GM23338 (cell line): ENCODE measurements around the gene ACAP1. TPM values are rescaled to one million over a fixed set of nuclear protein-coding genes. Genes with fewer than 3 reads are reported as not detected.

Experiments used
- CREB1 ChIP-seq: fragments of 250-450 bp; sonication (Bioruptor Pico); IDR thresholded peaks from 2 replicates; pipeline ENCODE4 v1.5.0; 2020; ENCODE audit warnings: low read depth, mild to moderate bottlenecking, moderate library complexity
- EZH2phosphoT487 ChIP-seq: fragments of 200-600 bp; sonication (generic); IDR thresholded peaks from one replicate; pipeline ENCODE4 v1.8.1; 2018; ENCODE audit warnings: antibody characterized with exemption; ENCODE audit not compliant: unreplicated experiment
- NANOG ChIP-seq: IDR thresholded peaks from 2 replicates; pipeline ENCODE4 v1.6.1; 2016; ENCODE audit warnings: antibody characterized with exemption, borderline replicate concordance
- POLR2AphosphoS5 ChIP-seq: IDR thresholded peaks from 2 replicates; pipeline ENCODE4 v1.6.1; 2016; ENCODE audit warnings: antibody characterized with exemption, low read depth
- ZNF114 ChIP-seq: fragments of 250-450 bp; sonication (Bioruptor Pico); IDR thresholded peaks from 2 replicates; pipeline ENCODE4 v1.5.0; 2020; ENCODE audit warnings: mild to moderate bottlenecking, moderate library complexity
- ZNF331 ChIP-seq: fragments of 250-450 bp; sonication (Bioruptor Pico); IDR thresholded peaks from 2 replicates; pipeline ENCODE4 v1.5.0; 2020; ENCODE audit warnings: low read depth, mild to moderate bottlenecking, moderate library complexity
- polyA plus RNA-seq: library from polyadenylated mRNA; unstranded; fragments of >200 nt; fragmentation: Nextera tagmentation; extraction: Ambion mirVana; gene quantifications from 2 replicates; pipeline ENCODE4 v1.2.1, GENCODE V29; 2016
- total RNA-seq: library from RNA; depleted of rRNA; stranded (reverse); fragments of >200 nt; shearing (Covaris generic); gene quantifications from 2 replicates; pipeline ENCODE4 v1.2.3, GENCODE V29; 2014
- TF ChIP-seq, protein P1 (sequence below): fragments of 250-450 bp; sonication (Bioruptor Pico); IDR thresholded peaks from 2 replicates; pipeline ENCODE4 v1.5.0; 2020; ENCODE audit warnings: mild to moderate bottlenecking, moderate library complexity
- TF ChIP-seq, protein P2 (sequence below): IDR thresholded peaks from 2 replicates; pipeline ENCODE4 v1.6.1; 2016; ENCODE audit warnings: antibody characterized with exemption

ACAP1 gene
- total and polyA plus RNA-seq, 2 experiments from 2014 or later, result 30.7 to 40.1 TPM

DNA sequence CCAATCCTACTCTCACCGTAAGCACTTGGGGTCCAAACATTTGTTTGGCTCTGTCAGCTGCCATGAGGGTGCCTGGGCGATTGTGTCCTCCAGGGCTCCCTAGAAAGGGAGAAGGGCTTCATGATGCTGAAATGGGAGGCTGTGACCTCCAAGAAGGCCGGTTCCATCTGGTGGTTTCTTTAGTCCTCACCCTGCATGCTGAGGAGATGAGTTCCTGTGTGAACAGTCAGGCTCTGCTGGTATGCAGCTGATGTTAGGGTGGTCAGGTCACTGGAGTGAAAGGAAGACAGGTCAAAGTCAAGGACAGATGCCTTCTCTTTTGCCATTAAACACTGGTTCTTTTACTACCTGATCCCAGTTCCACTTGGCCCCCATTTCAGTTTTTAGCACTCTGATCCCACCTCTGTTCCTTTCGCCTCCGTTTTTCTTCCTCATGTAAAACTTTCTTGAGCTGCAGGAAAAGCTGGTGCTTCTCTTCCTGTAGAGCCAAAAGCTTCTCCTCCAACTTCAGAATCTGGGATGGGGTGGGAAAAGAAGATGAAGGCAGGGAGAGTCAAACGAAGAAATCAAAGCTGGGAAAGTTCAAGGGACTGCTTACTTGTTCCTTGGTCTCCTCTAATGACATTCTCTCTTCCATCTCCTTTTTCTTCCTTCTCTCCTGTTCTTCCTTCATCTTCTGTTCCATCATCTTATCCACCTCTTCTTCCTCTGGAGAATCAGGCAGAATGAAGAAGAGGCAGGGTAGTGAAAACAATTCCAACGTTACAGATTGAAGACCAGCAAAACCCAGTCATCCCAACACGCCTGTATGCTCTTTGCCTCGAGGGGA lies 22.2 kb upstream of the ACAP1 start (continued):
- TF ChIP-seq, protein P1, sequence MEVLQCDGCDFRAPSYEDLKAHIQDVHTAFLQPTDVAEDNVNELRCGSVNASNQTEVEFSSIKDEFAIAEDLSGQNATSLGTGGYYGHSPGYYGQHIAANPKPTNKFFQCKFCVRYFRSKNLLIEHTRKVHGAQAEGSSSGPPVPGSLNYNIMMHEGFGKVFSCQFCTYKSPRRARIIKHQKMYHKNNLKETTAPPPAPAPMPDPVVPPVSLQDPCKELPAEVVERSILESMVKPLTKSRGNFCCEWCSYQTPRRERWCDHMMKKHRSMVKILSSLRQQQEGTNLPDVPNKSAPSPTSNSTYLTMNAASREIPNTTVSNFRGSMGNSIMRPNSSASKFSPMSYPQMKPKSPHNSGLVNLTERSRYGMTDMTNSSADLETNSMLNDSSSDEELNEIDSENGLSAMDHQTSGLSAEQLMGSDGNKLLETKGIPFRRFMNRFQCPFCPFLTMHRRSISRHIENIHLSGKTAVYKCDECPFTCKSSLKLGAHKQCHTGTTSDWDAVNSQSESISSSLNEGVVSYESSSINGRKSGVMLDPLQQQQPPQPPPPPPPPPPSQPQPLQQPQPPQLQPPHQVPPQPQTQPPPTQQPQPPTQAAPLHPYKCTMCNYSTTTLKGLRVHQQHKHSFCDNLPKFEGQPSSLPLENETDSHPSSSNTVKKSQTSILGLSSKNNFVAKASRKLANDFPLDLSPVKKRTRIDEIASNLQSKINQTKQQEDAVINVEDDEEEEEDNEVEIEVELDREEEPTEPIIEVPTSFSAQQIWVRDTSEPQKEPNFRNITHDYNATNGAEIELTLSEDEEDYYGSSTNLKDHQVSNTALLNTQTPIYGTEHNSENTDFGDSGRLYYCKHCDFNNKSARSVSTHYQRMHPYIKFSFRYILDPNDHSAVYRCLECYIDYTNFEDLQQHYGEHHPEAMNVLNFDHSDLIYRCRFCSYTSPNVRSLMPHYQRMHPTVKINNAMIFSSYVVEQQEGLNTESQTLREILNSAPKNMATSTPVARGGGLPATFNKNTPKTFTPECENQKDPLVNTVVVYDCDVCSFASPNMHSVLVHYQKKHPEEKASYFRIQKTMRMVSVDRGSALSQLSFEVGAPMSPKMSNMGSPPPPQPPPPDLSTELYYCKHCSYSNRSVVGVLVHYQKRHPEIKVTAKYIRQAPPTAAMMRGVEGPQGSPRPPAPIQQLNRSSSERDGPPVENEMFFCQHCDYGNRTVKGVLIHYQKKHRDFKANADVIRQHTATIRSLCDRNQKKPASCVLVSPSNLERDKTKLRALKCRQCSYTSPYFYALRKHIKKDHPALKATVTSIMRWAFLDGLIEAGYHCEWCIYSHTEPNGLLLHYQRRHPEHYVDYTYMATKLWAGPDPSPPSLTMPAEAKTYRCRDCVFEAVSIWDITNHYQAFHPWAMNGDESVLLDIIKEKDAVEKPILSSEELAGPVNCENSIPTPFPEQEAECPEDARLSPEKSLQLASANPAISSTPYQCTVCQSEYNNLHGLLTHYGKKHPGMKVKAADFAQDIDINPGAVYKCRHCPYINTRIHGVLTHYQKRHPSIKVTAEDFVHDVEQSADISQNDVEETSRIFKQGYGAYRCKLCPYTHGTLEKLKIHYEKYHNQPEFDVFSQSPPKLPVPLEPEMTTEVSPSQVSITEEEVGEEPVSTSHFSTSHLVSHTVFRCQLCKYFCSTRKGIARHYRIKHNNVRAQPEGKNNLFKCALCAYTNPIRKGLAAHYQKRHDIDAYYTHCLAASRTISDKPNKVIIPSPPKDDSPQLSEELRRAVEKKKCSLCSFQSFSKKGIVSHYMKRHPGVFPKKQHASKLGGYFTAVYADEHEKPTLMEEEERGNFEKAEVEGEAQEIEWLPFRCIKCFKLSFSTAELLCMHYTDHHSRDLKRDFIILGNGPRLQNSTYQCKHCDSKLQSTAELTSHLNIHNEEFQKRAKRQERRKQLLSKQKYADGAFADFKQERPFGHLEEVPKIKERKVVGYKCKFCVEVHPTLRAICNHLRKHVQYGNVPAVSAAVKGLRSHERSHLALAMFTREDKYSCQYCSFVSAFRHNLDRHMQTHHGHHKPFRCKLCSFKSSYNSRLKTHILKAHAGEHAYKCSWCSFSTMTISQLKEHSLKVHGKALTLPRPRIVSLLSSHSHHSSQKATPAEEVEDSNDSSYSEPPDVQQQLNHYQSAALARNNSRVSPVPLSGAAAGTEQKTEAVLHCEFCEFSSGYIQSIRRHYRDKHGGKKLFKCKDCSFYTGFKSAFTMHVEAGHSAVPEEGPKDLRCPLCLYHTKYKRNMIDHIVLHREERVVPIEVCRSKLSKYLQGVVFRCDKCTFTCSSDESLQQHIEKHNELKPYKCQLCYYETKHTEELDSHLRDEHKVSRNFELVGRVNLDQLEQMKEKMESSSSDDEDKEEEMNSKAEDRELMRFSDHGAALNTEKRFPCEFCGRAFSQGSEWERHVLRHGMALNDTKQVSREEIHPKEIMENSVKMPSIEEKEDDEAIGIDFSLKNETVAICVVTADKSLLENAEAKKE (CRISPR knock-in tag), result no peak
- no peak for TF ChIP-seq EZH2phosphoT487
- TF ChIP-seq CREB1, result no peak
- no peak for TF ChIP-seq NANOG
- TF ChIP-seq, protein P2, sequence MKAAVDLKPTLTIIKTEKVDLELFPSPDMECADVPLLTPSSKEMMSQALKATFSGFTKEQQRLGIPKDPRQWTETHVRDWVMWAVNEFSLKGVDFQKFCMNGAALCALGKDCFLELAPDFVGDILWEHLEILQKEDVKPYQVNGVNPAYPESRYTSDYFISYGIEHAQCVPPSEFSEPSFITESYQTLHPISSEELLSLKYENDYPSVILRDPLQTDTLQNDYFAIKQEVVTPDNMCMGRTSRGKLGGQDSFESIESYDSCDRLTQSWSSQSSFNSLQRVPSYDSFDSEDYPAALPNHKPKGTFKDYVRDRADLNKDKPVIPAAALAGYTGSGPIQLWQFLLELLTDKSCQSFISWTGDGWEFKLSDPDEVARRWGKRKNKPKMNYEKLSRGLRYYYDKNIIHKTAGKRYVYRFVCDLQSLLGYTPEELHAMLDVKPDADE, result no peak
- no peak for TF ChIP-seq POLR2AphosphoS5
- TF ChIP-seq ZNF114 (CRISPR knock-in tag), result no peak
- TF ChIP-seq ZNF331 (CRISPR knock-in tag), result no peak
